LNCAP (cell line): ENCODE data around the gene IL16.

ENCODE experiments used
- TF ChIP-seq, protein P1 (sequence below): fragments of 450-650 bp; IDR thresholded peaks from 2 replicates; pipeline ENCODE4 v1.5.1; 2017; ENCODE audit warnings: mild to moderate bottlenecking

Gene IL16

DNA sequence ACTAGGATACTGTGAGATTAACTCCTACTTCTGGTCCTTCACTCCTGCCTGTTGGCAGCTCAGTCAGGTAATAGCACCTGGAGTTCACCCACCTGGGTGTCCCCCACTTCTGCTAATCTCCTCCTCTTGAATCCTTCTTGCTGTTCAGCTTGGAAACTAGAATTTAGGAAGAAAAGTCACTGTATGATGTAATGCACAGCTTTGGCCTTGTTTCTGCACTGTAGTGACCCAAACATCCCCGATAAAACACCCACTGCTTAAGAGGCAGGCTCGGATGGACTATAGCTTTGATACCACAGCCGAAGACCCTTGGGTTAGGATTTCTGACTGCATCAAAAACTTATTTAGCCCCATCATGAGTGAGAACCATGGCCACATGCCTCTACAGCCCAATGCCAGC, 102.5 kb downstream of the IL16 start:
- TF ChIP-seq, protein P1, sequence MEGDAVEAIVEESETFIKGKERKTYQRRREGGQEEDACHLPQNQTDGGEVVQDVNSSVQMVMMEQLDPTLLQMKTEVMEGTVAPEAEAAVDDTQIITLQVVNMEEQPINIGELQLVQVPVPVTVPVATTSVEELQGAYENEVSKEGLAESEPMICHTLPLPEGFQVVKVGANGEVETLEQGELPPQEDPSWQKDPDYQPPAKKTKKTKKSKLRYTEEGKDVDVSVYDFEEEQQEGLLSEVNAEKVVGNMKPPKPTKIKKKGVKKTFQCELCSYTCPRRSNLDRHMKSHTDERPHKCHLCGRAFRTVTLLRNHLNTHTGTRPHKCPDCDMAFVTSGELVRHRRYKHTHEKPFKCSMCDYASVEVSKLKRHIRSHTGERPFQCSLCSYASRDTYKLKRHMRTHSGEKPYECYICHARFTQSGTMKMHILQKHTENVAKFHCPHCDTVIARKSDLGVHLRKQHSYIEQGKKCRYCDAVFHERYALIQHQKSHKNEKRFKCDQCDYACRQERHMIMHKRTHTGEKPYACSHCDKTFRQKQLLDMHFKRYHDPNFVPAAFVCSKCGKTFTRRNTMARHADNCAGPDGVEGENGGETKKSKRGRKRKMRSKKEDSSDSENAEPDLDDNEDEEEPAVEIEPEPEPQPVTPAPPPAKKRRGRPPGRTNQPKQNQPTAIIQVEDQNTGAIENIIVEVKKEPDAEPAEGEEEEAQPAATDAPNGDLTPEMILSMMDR, result no peak

DNA sequence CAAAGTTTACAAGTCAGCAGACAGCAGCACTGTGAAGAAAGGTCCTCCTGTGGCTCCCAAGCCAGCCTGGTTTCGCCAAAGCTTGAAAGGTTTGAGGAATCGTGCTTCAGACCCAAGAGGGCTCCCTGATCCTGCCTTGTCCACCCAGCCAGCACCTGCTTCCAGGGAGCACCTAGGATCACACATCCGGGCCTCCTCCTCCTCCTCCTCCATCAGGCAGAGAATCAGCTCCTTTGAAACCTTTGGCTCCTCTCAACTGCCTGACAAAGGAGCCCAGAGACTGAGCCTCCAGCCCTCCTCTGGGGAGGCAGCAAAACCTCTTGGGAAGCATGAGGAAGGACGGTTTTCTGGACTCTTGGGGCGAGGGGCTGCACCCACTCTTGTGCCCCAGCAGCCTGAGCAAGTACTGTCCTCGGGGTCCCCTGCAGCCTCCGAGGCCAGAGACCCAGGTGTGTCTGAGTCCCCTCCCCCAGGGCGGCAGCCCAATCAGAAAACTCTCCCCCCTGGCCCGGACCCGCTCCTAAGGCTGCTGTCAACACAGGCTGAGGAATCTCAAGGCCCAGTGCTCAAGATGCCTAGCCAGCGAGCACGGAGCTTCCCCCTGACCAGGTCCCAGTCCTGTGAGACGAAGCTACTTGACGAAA, 103.1 kb downstream of the IL16 start:
- TF ChIP-seq, protein P1, result no peak

DNA sequence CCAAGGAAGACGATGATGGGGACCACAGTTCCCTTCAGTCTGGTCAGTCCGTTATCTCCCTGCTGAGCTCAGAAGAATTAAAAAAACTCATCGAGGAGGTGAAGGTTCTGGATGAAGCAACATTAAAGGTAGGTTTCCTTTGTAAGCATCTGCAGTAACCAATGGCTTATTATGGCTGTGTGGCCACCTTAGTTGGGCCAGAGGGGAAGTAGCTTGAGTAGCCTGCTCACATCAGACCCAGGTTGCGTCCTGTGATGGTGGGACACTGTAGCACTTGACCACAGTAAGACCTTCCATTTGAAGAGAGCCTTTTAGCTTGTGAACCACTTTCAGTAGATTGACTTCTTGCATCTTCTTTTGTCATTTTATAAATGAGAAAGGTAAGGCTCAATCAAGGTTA, 104.7 kb downstream of the IL16 start:
- TF ChIP-seq, protein P1, result no peak

DNA sequence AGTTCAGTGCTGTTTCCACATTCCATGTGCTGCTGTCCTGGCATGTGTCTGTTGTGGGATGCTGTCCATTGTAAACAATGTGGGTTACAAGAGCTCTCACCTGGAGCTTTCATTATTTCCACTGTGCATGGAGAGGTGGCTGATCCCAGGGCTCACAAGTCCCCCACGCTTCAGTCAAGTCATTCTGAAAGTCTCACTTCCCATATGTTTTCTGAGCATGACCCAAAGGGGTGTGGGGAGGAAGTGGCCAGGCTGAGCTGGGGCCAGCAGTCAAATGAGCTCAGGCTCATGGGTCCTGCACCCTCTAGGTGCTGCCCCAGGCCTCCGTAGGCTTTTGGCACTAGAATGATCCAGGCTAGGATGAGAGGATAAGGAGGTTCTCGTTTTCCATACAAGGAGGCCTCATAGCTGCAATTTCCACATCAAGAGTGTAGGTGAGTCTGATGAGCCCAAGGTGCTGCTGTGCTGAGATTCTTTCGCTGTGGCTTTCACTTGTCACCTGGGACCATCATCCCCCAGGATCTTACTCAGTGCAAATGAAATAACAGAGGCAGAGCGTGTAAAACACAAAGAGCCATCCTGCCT, 105.2 kb downstream of the IL16 start:
- TF ChIP-seq, protein P1, result no peak

DNA sequence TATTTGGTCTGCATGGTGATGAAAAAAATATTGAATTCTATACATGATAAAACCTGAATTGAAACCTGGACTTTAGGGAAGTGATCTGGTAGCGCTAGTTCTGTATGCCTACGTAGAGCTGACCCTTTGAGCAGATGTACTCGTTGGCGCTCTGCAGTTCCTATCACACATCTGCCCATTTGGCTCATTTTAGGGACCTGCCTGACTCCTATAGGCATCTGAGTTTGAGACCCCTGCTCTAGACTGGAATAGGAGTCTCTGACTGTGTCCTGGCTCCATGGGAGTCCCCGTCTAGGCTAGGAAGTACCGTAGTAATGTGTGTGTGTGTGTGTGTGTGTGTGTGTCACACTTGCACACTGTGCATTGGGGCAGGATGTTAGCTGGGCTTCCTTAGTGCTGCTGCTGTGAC, 106.0 kb downstream of the IL16 start:
- TF ChIP-seq, protein P1, result no peak

DNA sequence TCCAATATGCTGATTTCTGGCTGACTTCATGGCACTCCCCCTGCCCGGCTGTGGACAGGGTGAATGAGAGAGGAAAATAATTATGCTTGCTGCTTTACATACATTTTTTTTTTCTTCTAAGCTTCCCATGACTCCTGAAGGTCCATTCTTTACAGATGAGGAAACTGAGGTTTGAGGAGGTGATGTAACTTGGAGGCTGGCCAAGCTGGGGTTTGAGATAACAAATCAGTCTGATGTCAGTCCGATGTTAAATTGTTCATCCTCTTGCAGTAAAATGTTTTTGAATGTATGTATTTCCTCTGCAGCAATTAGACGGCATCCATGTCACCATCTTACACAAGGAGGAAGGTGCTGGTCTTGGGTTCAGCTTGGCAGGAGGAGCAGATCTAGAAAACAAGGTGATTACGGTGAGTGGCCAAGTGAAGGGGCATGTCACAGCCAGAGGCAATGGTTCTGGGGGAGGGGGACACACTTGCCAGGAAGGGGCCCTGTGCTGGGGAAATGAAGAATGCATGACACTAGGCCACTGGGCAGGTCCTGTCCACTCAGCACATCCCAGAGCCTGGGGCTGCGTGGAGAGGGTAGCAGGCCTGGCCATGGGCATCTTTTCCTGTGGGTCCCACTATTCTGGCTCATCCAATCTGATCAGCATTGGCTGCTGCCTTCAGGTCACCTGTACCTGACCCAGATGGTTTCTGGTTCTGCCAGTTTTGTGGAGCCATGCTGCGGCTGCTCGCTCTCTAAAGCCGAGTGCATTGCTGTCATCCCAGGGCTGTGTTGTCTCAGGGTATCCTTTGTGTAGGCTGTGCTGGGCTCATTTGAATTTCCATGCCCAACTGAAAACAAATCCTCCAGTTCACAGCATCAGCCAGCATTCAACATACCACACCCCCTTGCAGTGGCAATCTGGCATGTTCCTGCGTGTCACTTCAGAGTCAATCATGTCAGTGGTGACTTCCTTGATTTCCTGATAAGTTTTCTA, 106.9 kb downstream of the IL16 start:
- TF ChIP-seq, protein P1, result no peak

DNA sequence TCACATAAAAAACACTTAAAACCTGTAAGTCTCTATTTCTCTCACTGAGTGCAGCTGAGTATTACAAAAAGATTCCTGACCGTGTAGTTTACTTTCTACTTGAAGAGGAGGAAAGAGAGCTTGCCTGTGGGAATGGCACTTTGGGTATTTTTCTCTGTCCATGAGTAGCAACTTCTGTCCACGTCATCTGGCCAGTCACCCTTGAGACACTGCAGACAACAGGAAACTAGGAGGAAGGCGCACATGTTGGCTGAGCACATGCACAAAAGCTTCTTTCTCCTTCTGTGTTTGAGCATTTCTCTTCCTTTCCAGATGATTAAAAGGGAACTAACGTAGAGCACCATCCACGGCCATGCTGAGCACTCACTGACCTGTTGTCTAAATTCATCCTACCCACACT, 107.5 kb downstream of the IL16 start:
- TF ChIP-seq, protein P1, result no peak
